OCI-LY3 (cell line): ENCODE measurements around the gene UXT.
"Not testable (repeated sequence)": the region's sequence is repeated elsewhere in the genome, so short reads cannot be mapped to it uniquely, and the experiment has no call there.

ENCODE experiments used
- H2AFZ ChIP-seq: fragments of 200-600, 300-600 bp; shearing (Covaris generic); 2 replicates; pipeline ENCODE4 v1.6.0; 2014; ENCODE audit warnings: antibody characterized with exemption, low read depth, low read length
- H3K27ac ChIP-seq: fragments of 200-600, 300-600 bp; sonication (generic); 2 replicates; pipeline ENCODE4 v1.5.1; 2014; ENCODE audit warnings: mild to moderate bottlenecking, low read length, moderate library complexity, mixed read lengths
- H3K27me3 ChIP-seq: fragments of 200-600, 300-600 bp; sonication (generic); 2 replicates; pipeline ENCODE4 v1.6.1; 2014; ENCODE audit warnings: low read depth, low read length, mixed read lengths
- H3K36me3 ChIP-seq: fragments of 200-600, 300-600 bp; sonication (generic); replicated peaks from 2 replicates; pipeline ENCODE3; 2014; ENCODE audit warnings: low read depth, low read length, mixed read lengths
- H3K4me1 ChIP-seq: fragments of 300-600, 200-600 bp; sonication (generic); 2 replicates; pipeline ENCODE4 v1.6.1; 2014; ENCODE audit warnings: low read length, mixed read lengths
- H3K4me2 ChIP-seq: fragments of 200-600, 300-600 bp; sonication (generic); 2 replicates; pipeline ENCODE4 v1.6.1; 2014; ENCODE audit warnings: low read length, mixed read lengths
- H3K4me3 ChIP-seq: fragments of 300-600, 200-600 bp; sonication (generic); 2 replicates; pipeline ENCODE4 v1.5.1; 2014; ENCODE audit warnings: antibody characterized with exemption, mild to moderate bottlenecking, low read length, moderate library complexity
- H3K79me2 ChIP-seq: fragments of 300-600, 200-600 bp; shearing (Covaris generic); 2 replicates; pipeline ENCODE4 v1.6.1; 2014; ENCODE audit warnings: mild to moderate bottlenecking, low read length, mixed read lengths
- H3K9ac ChIP-seq: fragments of 300-600, 200-600 bp; shearing (Covaris generic); 2 replicates; pipeline ENCODE4 v1.6.0; 2014; ENCODE audit warnings: mild to moderate bottlenecking, low read length, moderate library complexity
- H3K9me3 ChIP-seq: fragments of 200-600, 300-600 bp; shearing (Covaris generic); 2 replicates; pipeline ENCODE4 v1.6.1; 2014; ENCODE audit warnings: low read length, mixed read lengths; ENCODE audit not compliant: insufficient read depth
- H4K20me1 ChIP-seq: fragments of 200-600, 300-600 bp; sonication (generic); 2 replicates; pipeline ENCODE4 v1.6.1; 2016; ENCODE audit warnings: low read length, mixed read lengths; ENCODE audit not compliant: insufficient read depth
- CTCF ChIP-seq: fragments of 200-600, 300-600 bp; sonication (generic); IDR thresholded peaks from 2 replicates; pipeline ENCODE4 v1.5.1; 2014; ENCODE audit warnings: antibody characterized with exemption, low read length, low read depth
- EZH2phosphoT487 ChIP-seq: fragments of 200-600 bp; shearing (Covaris generic); IDR thresholded peaks from 2 replicates; pipeline ENCODE4 v1.6.1; 2018; ENCODE audit warnings: antibody characterized with exemption, mixed run types, low read depth

Gene UXT

DNA sequence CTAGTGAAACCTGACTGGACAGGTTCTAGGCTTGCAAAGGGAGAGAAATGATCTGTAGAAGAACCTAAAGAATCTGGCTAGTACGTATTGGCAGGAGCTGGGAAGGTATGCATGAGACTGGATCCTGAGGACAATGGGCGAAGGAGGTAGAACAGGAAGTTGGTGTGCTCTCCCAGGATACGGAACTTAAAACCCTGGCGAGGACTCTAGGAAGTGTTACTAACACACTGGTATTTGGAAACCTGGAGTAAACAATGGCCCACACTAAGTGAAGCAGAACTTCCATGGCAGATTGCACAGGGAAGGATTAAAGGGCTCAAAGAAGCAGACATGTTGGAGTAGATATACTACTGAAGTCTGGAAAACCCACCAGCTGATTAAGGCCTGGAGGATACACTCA lies 48.5 kb downstream of the UXT start:
- Histone ChIP-seq H3K27me3 (no peaks in the 10 kb centered on the region), H4K20me1 (no peaks in the 10 kb centered on the region), H3K27ac (no peak overlapping the region), H3K4me1 (no peaks in the 10 kb centered on the region), H3K79me2 (no peaks in the 10 kb centered on the region), H3K36me3 (no peaks in the 10 kb centered on the region), H3K9ac (no peak overlapping the region), H3K9me3 (no peaks in the 10 kb centered on the region), H2AFZ (no peak overlapping the region), H3K4me3 (no peak overlapping the region), H3K4me2 (no peak overlapping the region)
- TF ChIP-seq CTCF (no peak), EZH2phosphoT487 (no peak)

- no peak overlapping the region for H2AFZ ChIP-seq
- H3K36me3 ChIP-seq, result no peaks in the 10 kb centered on the region
- no peak overlapping the region for H3K4me2 ChIP-seq
- TF ChIP-seq EZH2phosphoT487 (no peak), CTCF (no peak)
- H3K27me3 ChIP-seq, result no peaks in the 10 kb centered on the region
- H3K4me1 ChIP-seq, result peaks cover 7% of the 10 kb centered on the region; the same call in 1 of the 2 replicates
- H4K20me1 ChIP-seq, result no peaks in the 10 kb centered on the region
- H3K27ac ChIP-seq, result no peak overlapping the region
- no peak overlapping the region for H3K4me3 ChIP-seq
- H3K9me3 ChIP-seq, result no peaks in the 10 kb centered on the region
- H3K9ac ChIP-seq, result no peak overlapping the region
- H3K79me2 ChIP-seq, result no peaks in the 10 kb centered on the region
Measured at GRCh38 chrX:47608130-47608810, 50.7 kb downstream of the UXT start.

- H3K9ac ChIP-seq, result no peak overlapping the region
- H3K9me3 ChIP-seq, result no peaks in the 10 kb centered on the region
- no peak overlapping the region for H3K27ac ChIP-seq
- TF ChIP-seq EZH2phosphoT487 (no peak), CTCF (no peak)
- H3K4me3 ChIP-seq, result no peak overlapping the region
- no peak overlapping the region for H2AFZ ChIP-seq
- H3K27me3 ChIP-seq, result no peaks in the 10 kb centered on the region
- H3K4me1 ChIP-seq, result peaks cover 7% of the 10 kb centered on the region; the same call in 1 of the 2 replicates
- no peaks in the 10 kb centered on the region for H3K36me3 ChIP-seq
- no peaks in the 10 kb centered on the region for H3K79me2 ChIP-seq
- H3K4me2 ChIP-seq, result no peak overlapping the region
- no peaks in the 10 kb centered on the region for H4K20me1 ChIP-seq
Measured at GRCh38 chrX:47607091-47607490, 51.9 kb downstream of the UXT start.

- Histone ChIP-seq H3K9ac (no peak overlapping the region), H4K20me1 (no peaks in the 10 kb centered on the region)
- TF ChIP-seq CTCF (no peak), EZH2phosphoT487 (no peak)
Measured at GRCh38 chrX:47605024-47605423, 54.0 kb downstream of the UXT start.

DNA sequence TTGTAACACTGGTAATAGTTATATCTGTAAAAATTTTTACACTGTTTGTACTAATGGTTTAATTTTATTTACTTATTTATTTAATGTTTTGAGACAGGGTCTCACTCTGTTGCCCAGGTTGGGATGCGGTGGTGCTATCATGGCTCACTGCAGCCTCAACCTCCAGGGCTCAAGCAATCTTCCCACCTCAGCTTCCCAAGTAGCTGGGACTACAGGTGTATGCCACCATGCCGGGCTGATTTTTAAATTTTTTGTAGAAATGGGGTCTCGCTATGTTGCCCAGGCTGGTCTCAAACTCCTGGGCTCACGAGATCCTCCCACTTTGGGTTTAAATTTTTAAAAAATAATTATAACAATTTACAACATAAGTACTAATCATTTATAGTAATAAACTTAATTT lies 55.9 kb downstream of the UXT start:
- not testable (repeated sequence) for H3K4me1 ChIP-seq, H3K27me3 ChIP-seq, H3K4me2 ChIP-seq, H4K20me1 ChIP-seq, H2AFZ ChIP-seq, H3K4me3 ChIP-seq, H3K36me3 ChIP-seq, H3K79me2 ChIP-seq, H3K9ac ChIP-seq, H3K9me3 ChIP-seq, H3K27ac ChIP-seq

More at GRCh38 chrX:47605024-47605423, 54.0 kb downstream of the UXT start:
- H3K27ac ChIP-seq, result no peak overlapping the region
- 0 out of 2 replicates have a peak overlapping the region, but pooled peaks have one; percentile 26 for H3K4me3 ChIP-seq
- no peaks in the 10 kb centered on the region for H3K79me2 ChIP-seq
- H3K9me3 ChIP-seq, result no peaks in the 10 kb centered on the region
- peak overlapping the region; percentile 70; the same call in 1 of the 2 replicates for H2AFZ ChIP-seq
- peak overlapping the region; percentile 57 for H3K4me2 ChIP-seq
- no peaks in the 10 kb centered on the region for H3K27me3 ChIP-seq
- H3K36me3 ChIP-seq, result no peaks in the 10 kb centered on the region
- H3K4me1 ChIP-seq, result peaks cover 7% of the 10 kb centered on the region; the same call in 1 of the 2 replicates
